Hepatocyte (in vitro differentiated cells): ENCODE measurements around the gene NKX3-2.

Source experiments
- EZH2 ChIP-seq: fragments of 200-600 bp; sonication (generic); IDR thresholded peaks from 2 replicates; pipeline ENCODE4 v1.6.1; 2016; ENCODE audit warnings: antibody characterized with exemption, mild to moderate bottlenecking, borderline replicate concordance
- EZH2phosphoT487 ChIP-seq: fragments of 200-600 bp; sonication (generic); IDR thresholded peaks from one replicate; pipeline ENCODE4 v1.6.1; 2018; ENCODE audit warnings: antibody characterized with exemption, mild to moderate bottlenecking, low read depth, moderate library complexity; ENCODE audit not compliant: unreplicated experiment, severe bottlenecking
- TF ChIP-seq, protein P1 (sequence below): fragments of 200-600 bp; sonication (generic); IDR thresholded peaks from 2 replicates; pipeline ENCODE4 v1.5.1; 2016; ENCODE audit warnings: antibody characterized with exemption, mild to moderate bottlenecking; ENCODE audit not compliant: poor library complexity

- TF ChIP-seq, protein P1, sequence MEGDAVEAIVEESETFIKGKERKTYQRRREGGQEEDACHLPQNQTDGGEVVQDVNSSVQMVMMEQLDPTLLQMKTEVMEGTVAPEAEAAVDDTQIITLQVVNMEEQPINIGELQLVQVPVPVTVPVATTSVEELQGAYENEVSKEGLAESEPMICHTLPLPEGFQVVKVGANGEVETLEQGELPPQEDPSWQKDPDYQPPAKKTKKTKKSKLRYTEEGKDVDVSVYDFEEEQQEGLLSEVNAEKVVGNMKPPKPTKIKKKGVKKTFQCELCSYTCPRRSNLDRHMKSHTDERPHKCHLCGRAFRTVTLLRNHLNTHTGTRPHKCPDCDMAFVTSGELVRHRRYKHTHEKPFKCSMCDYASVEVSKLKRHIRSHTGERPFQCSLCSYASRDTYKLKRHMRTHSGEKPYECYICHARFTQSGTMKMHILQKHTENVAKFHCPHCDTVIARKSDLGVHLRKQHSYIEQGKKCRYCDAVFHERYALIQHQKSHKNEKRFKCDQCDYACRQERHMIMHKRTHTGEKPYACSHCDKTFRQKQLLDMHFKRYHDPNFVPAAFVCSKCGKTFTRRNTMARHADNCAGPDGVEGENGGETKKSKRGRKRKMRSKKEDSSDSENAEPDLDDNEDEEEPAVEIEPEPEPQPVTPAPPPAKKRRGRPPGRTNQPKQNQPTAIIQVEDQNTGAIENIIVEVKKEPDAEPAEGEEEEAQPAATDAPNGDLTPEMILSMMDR, result no peak
- TF ChIP-seq EZH2 (no peak), EZH2phosphoT487 (no peak)
These were observed 34.9 kb downstream of the NKX3-2 start for GRCh38 chr4:13509442-13509841.
